NCI-H187 treated with DMSO at 0.1 percent for 48 hours (cell line): ENCODE data around the gene LCE1A.
A peak's percentile ranks its signal among the peaks of the same experiment; 100 is the strongest.

Experiments
- DNase-seq: peaks from one replicate; lab custom pipeline; 2025; lab: John Stamatoyannopoulos, UW

LCE1A gene

DNA sequence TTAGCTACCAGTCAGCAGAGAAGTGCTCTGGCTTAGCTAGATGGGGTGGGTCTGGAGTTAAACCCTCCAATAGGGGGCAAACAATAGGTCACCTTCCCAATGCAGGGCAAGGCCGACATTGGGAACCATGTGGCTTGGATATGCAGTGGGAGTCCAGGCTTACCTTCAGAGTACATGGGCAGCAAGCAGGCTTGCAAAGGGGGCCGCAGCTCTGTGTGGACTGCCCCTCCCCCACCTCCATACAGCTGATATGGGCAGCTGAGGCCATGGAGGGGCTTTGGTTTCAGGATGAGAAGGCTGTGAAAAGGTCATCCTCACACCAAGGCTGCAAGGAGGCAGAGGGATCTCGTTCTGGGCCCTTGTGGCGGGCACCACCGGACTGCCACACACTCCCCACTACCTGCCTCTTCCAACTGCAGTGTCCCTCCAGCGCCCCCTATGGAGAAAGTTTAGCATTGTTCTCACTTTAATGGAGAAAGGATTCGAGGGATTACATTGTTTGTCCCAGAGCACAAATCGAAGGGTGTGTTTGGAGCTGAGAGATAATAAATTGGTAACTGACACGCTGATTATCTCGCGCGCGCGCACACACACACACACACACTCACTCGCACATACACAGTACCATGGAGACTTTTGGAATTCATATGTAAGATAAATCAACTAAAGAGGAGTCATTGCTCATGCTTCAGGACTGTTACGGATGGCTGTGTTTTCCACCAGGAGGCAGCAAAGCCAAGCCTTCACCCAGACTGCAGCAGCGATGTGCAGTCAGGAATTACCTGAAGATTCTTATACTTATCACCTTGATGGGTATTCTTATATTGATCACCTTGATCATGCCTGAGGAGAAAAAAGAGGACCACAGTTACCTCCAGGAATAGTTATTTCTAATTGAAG lies 43.8 kb downstream of the LCE1A start:
- peak; percentile 21 for DNase-seq

DNA sequence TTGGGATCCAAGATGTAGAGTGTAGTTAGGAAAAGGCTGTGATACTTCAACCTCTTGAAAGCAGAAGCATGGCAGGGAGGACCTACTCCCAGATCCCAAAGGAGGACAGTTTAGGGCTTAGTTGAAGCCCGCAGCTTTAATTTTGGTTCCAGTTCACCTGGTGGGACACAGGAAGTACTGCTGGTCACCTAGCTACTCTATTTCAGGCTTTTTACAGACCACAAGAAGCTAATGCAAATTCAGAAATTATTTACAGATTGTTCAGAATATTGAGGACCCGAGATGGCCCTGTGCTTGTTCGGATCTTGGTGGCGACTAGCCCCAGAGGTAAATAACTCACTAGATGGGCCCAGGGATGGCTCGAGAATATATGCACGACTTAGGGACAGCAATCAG lies 44.5 kb downstream of the LCE1A start:
- no peak for DNase-seq

DNA sequence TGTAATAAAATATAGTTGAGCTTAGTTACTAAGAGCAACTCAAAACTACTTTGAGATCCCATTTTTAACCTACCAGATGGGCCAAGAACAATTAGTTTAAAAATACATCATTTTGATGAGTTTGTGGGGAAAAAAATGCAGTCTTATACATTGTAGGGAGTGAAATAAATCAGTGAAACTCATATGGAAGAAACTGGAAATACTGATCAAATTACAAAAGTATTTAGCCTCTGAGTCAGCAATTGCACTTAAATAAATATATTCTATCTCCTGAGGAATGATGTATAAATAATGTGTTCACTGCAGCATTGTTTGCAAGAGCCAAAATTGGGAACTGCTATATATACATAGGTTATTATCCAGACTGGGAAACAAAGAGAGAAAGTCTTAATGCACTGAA lies 46.2 kb downstream of the LCE1A start:
- no peak for DNase-seq

DNA sequence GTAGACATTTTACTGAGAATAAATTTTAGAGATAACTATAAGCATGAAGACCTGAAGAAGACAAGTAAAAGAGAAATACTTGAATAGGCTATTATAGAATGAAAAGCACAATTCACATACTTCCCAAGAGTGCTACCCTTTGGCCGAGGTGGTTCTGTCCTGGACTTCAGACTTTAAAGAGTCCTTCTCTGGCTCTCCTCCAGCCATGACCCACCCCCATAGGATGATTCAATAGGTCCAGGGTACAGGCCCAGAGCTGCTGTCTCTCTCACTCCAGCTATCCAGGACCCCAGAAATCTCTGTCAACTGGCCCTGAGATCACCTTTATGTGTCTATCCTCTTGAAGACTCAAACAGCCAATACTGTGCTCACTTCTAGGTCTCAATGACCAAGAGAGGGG lies 49.6 kb downstream of the LCE1A start:
- DNase-seq: no peak
